GF-D8 (cell line): ENCODE results near the gene LSM10.

ENCODE experiments used
- DNase-seq: peaks from one replicate; lab custom pipeline; 2025; lab: John Stamatoyannopoulos, UW

Gene LSM10

DNA sequence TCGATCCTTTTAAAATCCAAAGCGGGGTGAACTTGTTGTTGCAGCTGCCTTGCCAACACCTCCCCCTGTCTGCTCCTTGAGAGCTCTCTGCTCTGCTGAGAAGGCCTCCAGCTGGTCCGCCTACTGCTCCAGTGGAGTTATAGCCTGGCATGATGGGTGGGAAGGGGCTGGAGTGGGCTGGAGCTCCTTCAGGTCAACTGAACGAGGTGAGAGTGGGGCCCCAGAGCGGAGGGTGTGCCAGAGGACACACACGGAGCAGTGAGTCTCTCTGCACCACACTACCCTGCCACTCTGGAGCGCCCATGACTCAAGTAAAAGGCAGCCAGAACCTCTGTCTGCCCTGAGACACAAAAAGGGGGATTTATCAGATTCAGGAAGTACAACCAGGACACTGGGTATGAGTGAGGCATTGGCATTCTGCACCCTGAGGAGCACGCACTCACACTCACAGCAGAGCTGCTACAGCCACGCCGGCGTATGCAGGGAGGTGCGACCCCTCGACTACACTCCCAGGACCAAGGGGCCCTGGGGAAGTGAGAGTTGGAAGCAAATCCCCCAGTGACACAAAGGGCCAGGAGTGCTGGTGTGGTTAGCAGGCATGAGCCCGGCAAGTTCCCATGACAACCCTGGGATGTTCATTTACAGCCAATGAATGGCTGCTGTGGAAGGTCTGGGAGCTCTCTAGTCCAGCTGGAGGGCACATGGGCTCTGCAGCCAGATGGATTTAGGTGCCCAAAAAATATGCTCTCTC lies 46.3 kb downstream of the LSM10 start:
- no peak for DNase-seq

DNA sequence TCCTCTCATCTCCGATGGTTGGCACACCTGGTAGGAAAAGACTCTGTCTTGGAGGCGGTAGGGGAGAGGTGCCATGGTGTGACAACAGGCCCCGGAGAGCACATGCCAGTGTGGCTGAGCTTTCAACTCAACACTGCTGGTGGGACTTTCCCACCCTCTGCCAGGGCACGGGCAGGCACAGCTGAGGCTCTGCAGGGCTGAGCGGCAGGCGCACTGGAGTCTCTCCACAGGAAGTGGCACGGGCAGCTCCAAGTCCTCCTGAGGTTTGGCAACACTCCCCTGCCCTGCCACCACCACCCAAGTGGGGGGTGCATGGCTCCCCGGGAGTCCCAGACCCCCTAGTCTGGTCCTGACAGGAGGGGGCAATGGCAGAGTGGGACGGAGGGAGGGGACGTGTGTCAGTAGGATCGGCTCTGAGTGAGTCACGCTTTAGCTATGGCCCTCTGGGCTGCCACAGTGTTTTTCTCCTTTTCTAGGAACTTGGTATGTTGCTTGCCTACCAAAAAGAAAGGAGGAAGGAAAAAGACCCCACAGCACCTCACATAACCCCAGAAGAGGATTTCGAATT lies 47.0 kb downstream of the LSM10 start:
- DNase-seq = peak; percentile 33

DNA sequence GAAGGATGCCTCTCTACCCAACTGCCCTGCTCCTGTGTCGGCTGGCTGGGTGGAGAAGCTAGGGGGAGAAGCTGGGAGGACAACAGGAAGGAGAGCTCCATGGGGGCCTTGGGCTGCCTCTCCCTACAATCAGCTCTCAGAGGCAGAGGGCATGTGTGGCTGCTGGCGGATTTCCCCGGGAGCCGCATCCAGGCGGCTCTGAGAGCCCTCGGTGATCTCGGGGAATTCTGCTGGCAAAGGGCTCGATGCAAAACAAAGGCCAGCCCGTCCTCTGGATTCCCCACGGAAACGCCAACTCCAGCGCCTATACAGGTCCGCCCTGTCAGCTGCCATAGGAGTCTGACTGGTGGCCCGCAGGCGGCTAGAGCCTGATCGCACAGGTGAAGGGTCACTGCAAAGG lies 47.9 kb downstream of the LSM10 start:
- DNase-seq = no peak

DNA sequence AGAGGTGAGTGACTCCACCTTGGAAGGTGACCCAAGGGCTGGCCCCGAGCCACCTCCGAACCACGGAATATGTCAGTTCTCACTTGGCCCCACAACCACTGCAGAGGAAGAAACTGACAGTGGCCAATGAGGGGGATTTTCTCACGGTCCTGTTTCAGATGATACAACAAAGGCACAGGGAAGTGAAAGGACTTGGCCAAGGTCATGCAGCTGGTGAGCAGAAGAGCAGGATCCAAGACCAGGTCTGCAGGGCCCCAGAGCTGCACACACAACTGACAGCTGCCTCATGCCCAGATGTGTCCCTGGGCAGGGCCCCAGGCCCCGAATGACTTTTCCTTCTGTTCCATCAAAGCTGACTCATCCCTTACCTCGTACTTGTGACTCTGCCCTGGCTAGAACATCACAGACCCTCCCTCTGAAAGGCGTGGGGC lies 48.5 kb downstream of the LSM10 start:
- DNase-seq = no peak

DNA sequence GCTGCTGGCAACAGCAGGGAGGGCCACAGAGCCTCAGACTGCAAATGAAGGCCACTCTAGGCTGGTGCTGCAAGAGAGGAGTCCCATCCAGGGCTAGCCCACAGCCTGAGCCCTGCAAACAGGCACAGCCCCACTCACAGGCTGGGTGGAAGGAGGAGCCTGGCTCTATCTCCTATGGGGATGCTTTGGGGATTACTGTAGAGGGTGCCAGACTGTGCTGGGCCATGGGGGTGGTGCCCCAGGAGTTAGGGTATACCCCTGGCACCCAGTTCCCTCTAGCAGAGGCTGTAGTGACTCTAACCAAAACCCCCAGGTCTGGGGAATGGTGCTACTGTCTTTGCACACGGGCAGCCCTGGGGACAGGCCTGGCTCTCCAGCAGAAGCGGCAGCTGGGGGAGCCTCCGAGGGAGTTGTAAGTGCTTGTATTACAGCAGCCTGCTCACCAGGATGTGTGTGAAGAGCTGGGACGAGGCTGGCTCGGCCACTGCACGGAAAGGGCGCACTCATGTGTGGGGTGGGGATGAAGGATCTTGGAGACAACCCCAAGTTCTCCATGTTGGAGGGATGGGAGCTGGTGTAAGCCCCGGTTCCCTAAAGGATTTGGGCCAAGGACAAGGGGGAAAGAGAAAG lies 50.9 kb downstream of the LSM10 start:
- no peak for DNase-seq

DNA sequence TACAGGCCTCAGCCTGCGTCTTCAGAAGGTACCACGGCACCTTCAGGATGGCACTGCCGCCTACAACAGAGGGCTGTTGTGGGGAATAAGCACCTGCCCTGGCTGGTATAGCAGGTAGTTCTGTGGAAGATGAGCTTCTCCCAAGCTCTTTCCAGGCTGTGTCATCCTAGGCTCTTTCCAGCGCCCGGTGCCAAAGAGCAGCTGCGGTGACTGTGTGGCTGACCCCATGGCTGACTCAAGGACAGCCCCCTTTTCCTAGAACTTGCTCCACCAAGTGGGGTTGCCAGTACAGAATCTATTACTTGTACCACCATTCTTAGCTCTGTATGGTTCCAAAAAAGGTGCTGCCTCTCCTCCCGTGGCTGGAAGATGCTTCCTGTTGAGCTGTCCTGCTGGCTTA lies 52.4 kb downstream of the LSM10 start:
- DNase-seq = no peak

DNA sequence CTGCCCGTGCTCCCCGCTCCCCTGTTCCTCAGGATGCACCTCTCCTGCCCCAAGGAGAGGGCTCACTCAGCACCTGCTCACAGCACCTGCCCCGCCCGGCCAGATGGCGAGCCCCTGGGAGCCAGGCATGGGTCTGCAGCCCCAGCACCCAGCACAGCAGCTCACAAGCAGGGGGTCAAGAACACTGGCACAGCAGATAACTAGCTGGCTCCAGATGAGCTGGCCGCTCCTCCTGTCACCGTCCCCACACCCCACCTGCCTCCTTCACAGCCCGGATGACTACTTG lies 53.4 kb downstream of the LSM10 start:
- DNase-seq = no peak

DNA sequence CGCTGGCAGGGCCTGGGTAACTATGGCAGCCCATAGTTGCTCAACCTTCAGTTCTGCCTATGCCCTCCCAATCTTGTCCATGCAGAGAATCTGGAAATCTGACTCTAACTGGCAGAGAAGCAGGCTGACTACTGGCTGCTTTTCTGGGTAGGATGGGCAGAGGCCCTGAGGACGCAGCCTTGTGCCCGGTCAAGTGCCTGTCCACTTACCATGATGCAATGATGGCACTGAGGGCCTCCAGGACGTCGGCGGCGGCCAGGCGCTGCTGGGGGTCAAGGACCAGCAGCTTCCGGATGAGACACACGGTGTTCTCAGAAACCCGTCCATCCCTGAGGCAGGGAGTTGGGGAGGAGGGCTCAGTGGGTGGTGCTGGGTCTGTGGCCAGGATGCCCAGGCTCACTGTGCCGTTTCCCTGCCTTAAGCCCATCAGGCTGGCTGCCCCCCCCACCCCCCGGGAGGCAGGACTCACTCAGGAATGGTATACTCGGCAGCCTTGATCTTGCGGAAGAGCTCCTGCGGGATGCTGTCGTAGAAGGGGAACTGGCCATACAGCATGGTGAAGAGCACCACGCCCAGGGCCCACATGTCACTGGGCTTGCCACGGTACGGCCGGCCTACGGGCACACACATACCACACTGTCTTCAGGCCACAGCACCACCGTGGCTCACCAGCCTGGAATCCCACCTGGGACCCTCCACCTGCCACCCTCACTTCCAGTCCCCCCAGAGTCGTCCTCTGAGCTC lies 53.9 kb downstream of the LSM10 start:
- no peak for DNase-seq
